ENCODE results near the gene LRRC28.

DNA sequence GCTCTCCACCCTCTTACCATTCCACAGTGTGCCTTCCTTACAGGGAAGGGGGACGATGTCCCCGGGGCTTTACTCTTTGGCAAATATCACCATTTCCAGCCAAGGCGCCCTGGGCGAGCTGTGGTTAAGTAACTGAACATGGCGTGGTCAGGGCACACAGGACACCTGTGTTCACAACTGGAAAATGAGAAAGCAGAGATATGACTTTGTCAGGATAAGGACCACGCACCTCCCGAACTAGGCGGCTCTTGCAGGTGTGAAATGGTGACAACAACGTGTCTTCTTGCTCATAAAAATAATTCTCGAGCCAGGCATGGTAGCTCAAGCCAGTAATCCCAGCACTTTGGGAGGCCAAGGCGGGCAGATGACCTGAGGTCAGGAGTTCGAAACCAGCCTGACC, 154.8 kb downstream of the LRRC28 start:
- no peak for TF ChIP-seq CTCF (IDR thresholded peaks at IDR 0.05)
- TF ChIP-seq POLR2AphosphoS5 (IDR thresholded peaks at IDR 0.05) = no peak

All from breast epithelium (tissue), 3 donors.